HG03575 (cell line): Measurements from ENCODE around the gene COL4A2.
"Not testable (repeated sequence)": the region's sequence is repeated elsewhere in the genome, so short reads cannot be mapped to it uniquely, and the experiment has no call there.

Experiments
- ATAC-seq: cut with Tn5 transposase; IDR thresholded peaks from one replicate; pipeline ENCODE4 v1.9.1; 2021; ENCODE audit not compliant: unreplicated experiment, insufficient number of reproducible peaks, low FRiP score; ENCODE audit errors: extremely low read depth

The COL4A2 gene

DNA sequence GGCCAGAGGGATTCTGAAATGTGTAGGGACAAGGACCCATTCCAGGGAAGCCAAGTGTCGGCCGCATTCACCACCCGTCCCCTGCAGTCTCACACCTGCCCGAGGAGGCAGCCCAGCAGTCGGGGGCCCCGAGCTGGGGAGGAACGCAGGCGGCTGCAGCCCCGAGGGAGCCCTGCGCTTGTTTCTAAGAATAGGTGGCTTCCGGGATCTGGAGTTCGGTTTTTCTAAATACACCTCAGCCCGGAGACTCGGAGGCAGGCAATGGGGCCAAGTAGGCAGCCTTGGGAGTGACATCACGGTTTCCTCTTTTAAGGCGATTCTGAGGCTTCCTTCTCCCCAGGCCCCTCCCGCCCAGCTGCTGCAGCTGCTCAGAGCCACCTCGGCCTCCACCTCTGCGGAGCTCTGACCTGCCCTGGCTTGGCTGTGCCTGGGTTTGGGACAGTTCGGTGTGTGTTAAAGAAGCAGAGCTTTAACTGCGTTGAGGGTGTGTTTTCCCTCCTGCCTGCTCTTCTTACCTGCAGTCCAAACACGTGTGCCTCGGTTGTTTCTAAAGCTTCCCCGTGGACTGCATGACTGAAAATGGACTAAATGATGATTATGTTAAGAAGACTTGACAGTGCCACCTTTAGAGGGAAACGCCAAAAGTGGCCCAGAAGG lies 80.5 kb downstream of the COL4A2 start:
- no peak for ATAC-seq

DNA sequence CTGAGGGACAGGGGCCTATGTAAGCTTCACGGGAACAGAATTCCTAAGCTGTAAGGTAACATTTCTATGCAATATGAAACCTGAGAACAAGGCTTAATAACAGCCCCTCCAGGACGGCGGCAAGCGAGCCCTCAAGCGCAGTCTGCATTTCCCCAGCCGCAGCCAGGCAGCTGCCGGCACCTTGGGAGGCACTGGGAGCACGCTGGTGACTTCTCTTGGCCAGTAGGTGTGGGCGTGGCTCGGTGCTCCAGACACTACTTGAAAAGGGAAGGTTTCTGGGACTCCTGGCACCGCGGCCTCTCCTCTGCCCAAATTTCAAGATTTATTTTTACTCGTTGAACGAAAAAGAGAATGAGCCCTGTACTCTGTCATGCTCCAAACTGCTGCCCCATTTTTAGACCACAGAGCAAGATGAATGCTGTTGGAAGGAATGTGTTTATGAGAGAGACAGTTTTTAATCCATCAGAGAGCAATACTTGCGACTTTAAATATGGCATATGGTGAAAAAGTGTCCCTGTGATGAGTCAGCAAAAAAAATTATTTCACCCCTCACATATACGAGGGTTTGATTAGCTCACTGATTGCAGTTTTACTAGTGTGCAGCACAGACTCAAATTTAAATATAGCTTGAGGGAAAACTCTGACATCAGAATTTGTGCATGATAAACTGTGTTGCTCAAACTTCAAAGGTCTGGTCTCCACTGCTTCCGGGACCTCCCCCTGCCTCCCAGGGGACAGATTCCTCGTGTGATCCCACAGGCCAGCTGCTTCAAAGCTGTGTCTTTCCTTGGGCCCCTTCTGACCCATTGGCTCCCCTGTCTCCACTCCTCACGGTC lies 81.2 kb downstream of the COL4A2 start:
- ATAC-seq, result no peak

DNA sequence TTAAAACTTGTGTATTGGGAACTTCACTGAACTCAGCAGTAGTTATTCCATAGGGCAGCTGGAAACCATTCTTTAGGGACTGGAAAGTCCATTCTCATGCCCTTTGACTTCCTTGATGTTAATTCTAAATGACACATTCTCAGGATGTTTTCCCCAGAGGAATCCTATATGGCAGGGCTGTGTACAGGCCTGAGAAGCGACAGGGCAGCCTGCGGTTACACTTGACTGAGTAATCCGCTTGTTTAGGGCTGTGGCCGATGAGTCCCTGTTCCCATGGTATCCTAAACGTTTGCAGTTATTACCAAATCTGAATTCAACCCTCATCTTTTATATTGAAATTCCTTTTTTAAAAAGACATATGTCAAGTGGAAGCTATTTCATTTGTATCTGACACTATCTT lies 83.5 kb downstream of the COL4A2 start:
- ATAC-seq, result no peak

DNA sequence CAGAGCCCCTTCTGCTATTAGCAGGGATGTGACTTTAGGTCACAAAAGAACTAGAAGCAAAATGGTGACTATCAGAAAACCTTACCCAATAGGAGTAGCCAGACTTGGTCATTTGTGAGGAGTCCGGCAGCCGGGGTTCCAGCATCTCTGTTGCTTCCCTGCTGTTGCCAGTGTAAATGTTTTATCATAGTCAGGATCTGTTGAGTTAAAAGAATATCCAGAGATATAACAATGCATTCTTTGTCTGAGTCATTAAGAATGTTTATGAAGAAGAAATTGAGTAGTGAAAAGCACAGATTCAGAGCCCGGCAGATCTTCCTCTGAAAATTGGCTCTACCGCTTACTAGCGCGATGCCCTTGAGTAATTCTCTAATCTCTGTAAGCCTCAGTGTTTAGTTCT lies 84.2 kb downstream of the COL4A2 start:
- no peak for ATAC-seq

DNA sequence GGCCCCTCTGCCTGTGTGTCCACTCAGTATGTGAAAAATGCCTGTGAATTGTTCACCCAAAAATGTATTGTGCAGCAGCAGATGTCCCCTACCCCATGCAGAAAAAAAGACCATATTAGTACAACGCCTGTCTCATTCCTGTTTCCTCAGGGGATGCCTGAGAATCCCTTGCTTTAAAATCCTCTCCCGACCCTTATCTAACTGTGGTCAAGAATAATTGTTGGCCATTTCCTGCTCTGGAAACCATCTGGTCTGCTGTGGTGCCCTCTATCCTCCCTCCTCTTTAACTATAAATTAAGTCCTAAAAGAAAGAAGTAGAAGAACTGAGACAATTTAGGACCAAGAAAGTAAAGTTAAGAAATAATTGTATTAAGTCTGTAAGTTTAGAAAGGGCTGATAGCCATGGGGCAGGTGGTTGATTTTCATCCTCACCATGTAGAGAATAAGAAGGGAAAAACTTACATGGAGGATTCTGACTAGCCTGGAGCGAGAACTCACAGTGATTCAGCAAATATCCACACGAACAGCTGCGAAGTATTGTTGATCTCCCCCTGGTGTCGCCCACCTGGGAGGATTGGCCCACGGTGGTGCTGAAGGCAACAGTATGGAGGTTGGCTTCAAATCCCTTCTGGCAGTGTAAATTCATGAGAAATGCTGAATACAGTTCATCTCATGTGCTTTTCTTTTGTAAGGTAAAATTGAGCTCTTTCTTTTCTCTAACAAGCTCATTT lies 85.6 kb downstream of the COL4A2 start:
- no peak for ATAC-seq

DNA sequence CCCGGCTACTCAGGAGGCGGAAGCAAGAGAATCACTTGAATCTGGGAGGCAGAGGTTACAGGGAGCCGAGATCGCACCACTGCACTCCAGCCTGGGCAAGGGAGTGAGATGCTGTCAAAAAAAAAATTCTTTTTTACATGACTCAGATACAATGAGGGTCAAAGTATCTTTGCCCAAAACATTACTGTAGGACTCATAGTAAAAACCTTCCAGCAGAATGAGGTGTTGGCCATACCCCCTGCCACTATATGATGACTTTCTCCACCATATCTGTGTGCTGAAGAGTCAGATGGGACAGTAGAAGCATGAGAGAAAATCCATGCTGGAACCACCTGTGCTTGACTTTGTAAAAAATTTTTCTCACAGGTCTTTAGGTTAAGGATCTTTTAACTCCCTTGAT lies 86.7 kb downstream of the COL4A2 start:
- ATAC-seq, result no peak

DNA sequence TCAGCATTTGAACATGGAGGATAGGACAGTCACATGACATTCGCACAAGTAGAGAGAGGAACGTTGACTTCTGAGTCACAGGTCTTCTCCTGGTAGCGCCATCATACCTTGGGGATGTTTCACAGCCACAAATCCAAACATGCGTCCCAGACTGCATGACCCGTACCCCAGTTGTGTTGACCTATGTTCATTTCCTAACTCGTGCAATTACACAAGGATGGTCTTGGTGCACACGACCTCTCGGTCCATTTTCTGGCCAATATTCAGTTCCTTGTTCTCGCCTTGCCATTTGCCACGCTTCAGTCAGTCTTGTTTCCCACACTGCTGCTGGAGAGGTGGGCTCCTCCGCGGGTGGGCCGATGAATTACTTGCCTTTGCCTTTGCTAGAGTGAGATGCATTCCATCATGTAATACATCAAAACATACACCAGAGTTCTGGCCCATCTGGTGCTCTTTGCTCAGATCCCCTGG lies 87.3 kb downstream of the COL4A2 start:
- no peak for ATAC-seq

DNA sequence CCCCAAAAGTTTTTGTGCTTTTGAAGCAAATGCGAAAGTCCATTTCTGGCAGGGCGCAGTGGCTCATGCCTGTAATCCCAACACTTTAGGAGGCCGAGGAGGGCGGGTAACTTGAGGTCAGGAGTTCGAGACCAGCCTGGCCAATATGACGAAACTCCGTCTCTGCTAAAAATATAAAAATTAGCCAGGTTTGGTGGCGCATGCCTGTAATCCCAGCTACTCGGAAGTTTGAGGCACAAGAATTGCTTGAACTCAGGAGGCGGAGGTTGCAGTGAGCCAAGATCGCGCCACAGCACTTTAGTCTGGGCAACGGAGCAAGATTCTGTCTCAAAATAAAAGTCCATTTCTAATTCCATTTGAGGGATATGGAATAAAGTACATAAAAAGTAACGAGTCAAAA lies 88.5 kb downstream of the COL4A2 start:
- ATAC-seq, result not testable (repeated sequence)

DNA sequence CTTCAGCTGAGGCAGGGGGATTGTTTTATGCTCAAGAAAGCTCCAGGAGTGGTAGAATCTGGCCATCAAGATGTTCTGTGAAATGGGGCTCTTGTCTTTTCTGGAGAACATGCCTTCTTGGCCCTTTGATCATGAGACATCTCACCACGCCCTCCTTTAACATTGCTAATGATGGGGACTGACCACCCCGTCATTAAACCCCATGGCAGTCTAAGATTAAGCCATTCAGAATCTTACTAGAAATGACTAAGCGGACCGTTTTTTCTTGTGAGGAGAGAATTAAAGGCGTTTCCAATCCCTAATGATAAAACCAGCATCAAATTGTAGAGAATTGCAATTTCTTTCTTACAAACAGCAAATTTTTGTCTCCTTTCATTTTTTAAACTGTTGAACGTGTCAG lies 89.4 kb downstream of the COL4A2 start:
- no peak for ATAC-seq

DNA sequence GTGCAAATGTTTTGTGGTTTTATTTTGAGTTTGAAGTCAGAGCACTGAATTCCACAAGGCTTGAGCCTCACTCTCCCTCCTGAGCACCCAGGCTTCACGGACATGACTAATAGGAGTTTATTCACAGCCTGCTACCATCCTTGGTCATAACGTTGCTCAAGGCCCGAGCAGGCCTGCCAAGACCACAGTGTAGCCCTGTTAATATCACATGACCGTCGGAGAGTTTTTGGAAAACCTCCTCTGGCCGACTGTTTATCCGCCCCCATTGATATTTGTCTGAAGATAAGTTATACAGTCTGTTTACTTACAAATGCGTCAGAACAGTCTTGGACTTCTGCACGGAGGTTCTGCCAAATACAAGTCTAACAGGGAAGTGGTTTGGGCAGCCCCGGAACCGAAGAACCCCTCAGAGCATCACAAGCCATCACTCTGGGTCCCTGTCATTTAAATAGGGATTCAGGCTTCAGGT lies 89.9 kb downstream of the COL4A2 start:
- ATAC-seq, result no peak

DNA sequence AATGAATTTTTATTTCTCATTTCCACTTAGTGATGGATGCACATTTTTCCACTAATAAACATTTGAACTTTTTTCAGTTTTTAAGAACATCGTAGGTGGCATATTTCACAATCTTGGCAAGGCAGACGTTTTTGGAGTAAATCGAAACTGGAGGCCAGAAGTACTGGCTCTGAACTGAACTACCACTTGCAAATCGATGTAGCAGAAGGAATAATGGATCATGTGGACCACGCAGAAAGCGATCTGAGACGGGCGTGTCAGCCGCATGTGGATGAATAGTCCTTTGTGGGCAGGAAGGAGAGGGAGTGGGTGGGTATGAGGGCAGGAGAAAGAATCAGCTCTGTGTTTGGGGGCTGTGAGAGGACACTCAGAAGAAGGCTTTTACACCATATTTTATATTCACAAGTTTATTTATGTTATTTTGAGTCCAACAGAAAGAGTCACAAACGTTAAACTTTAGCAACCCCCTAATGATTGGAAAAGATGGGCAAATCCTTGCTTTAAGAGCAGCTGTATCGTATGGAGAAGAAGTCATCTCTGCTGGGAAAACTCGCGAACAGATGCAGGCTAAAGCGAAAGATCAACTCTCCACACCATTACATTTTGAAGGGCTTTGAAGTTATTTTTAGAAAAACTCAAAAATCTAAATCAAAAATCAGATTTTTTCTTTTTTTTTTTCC lies 90.5 kb downstream of the COL4A2 start:
- no peak for ATAC-seq

DNA sequence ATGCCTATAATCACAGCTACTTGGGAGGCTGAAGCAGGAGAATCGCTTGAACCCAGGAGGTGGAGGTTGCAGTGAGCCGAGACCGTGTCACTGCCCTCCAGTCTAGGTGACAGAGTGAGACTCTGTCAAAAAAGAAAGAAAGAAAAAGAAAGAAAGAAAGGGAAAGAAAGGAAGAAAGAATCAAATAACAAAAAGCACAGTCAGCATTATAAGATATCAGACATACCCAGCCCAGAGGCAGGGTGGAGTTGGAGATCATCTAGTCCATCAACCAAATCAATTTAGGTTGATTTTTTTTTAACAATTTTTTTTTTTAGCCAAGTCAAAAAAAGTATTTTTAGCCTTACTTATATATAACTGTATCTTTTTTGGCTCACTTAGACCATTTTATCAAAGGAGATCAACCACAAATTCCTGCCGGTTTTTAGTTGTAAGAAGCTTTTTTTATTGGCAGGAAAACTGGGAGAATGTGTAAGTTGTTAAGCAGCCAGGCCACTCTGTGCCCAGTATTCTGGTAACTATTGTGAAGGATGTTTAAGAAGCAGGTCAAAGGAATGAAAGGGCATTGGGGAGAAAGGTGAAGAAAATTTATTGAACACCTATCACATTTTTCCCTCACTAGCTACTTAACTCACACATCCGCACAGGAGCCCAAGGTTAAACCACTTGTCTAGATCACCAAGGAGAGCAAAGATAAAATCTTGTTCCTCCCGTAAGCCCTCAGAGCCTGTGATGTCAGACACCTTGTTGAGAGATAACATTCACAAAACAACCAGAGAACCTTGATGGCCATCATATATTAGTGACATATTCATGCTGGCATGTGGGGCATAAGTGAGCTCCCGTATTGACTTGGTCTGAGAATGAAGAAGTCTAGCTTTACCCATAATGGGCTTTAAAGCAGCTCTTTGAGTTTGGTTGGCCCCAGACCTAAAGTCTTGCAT lies 91.8 kb downstream of the COL4A2 start:
- ATAC-seq, result no peak

DNA sequence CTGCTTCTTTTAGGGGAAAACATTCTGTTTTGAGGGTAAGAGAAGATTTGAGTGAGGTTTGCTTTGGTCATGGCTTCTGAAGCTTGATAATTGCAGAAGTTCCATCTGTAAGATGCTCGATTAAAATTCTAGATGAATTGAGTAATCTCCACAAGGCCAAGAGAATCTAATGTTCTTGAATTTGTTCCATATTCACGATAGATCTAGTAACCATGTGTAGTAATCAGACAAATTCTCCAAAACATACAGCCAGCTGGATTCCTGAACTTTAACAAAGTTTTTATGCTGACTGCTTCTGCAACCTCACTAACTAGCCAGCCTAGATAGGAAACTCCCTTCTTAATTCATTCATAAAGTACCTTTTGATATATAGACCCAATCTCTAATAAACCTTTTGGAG lies 92.7 kb downstream of the COL4A2 start:
- no peak for ATAC-seq

DNA sequence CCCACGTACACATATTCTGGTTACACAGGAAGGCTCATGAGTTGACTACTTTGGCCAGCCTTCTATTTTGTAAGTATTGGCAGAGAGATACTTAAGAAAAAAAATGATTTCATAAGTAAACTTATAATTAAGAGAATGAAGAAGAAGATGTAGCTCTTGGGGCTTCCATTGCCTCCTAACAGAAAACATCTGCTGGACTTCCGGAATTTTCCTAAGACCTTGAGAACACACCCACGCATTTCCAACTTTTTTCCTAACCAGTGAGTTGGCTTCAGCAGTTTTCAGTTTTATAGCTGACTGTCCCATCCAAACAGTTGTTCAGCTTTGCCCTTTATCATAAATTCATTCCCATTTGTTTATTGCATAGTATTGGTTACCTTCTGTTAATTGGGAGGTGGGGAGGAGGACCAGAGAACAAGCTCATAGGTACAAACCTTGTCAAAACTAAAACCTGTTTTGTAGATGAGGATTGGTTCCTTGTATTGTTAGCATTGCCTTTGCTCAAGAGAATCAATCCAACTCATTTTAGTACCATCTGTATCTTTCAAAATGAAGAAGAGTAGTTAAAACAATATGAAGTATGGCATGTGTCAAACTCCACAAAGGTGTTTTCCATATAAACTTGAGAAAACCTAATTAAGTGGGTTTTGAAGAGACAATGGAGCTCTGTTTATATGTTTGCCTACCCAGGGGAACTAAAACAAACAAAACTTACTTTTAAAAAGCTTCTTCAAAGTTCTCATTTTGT lies 93.9 kb downstream of the COL4A2 start:
- ATAC-seq, result no peak

DNA sequence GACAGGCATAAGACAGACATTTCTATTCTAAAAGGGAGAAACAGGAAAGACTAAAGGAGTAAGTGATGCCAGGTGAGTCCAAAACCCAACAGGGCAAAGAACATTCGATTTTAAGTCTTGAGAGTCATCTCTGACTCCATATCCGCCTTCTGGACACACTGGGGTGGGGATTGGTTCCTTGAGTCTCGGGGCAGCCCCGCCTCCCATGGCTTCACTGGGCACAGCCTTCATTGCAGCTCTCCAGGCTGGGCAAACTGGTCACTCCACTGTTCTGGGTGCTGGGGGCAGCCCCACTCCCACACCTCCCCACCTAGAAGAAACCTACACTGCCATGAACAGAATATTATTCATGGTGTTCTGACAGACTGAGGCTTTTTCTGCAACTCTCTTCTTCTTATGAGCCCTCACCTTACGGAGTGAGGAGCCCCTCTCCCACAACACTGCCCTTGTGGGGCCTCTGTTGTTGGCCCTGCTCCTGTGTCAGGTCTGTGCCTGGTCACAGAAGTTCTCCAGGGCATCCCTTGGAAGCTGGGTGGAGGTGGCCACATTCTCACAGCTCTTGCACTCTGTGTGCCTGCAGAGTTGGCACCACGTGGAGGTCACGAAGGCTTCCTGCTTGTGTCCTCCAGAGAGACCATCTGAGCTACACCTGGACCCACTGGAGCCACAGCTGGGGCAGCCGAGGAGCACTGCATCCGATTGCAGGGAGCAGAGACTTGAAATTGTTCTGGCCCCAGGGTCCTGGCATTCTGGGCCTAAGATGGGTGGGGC lies 95.4 kb downstream of the COL4A2 start:
- ATAC-seq, result no peak

DNA sequence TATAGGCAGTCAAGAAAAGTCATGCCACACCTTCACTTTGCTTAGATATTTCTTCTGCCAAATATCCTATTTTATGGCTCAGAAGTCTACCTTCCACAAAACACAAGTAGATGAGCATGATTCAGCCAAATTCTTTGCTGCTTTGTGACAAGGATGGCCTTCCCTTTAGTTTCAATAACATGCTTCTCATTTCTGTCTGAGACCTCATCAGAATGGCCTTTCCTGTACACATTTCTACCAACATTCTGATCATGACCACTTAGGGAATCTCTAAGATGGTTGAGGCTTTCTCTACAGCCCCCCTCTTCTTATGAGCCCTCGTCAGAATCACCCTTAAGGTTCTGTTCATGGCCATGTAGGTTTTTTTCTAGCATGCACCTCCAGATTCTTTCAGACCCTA lies 96.2 kb downstream of the COL4A2 start:
- no peak for ATAC-seq

DNA sequence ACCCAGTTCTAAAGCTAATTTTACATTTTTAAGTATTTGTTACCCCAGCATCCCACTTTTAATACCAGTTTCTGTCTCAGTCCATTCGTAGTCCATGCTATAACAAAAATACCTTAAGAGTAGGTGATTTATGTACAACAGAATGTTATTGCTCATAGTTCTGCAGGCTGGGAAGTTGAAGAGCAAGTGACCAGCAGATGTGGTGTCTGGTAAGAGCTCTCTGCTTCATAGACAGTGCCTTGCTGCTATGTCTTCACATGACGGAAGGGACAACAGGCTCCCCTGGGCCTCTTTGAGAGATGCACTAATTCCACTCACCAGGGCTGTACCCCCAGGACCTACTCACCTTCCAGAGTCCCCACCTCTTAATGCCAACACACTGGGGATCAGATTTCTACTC lies 96.6 kb downstream of the COL4A2 start:
- no peak for ATAC-seq
